HG02571 (cell line): ENCODE results near the gene RHO.

ENCODE experiments used
- ATAC-seq: cut with Tn5 transposase; IDR thresholded peaks from one replicate; pipeline ENCODE4 v1.9.1; 2021; ENCODE audit warnings: mild to moderate bottlenecking, moderate library complexity; ENCODE audit not compliant: unreplicated experiment

Gene RHO

GRCh38 chr3:129558772-129559564 lies 30.5 kb downstream of the RHO start:
- no peak for ATAC-seq

- no peak for ATAC-seq
Observed at GRCh38 chr3:129559565-129560079, 31.2 kb downstream of the RHO start.

GRCh38 chr3:129560269-129560787 lies 31.9 kb downstream of the RHO start:
- no peak for ATAC-seq

- ATAC-seq: no peak
Observed at GRCh38 chr3:129560911-129561594, 32.6 kb downstream of the RHO start.

GRCh38 chr3:129561619-129562248 lies 33.3 kb downstream of the RHO start:
- ATAC-seq: no peak

- ATAC-seq: no peak
Observed at GRCh38 chr3:129562803-129563202, 34.4 kb downstream of the RHO start.

GRCh38 chr3:129563332-129563731 lies 34.9 kb downstream of the RHO start:
- no peak for ATAC-seq

- no peak for ATAC-seq
Observed at GRCh38 chr3:129563850-129564535, 35.6 kb downstream of the RHO start.

- no peak for ATAC-seq
Observed at GRCh38 chr3:129564981-129565644, 36.7 kb downstream of the RHO start.

- no peak for ATAC-seq
Observed at GRCh38 chr3:129565902-129566301, 37.5 kb downstream of the RHO start.

GRCh38 chr3:129567176-129567705 lies 38.8 kb downstream of the RHO start:
- no peak for ATAC-seq

- ATAC-seq: no peak
Observed at GRCh38 chr3:129567939-129568338, 39.5 kb downstream of the RHO start.

GRCh38 chr3:129569856-129570255 lies 41.4 kb downstream of the RHO start:
- ATAC-seq: no peak

GRCh38 chr3:129571605-129572547 lies 43.4 kb downstream of the RHO start:
- no peak for ATAC-seq

- ATAC-seq: no peak
Observed at GRCh38 chr3:129572603-129573002, 44.2 kb downstream of the RHO start.

- no peak for ATAC-seq
Observed at GRCh38 chr3:129573493-129573892, 45.1 kb downstream of the RHO start.

- ATAC-seq: no peak
Observed at GRCh38 chr3:129574206-129574605, 45.8 kb downstream of the RHO start.

GRCh38 chr3:129575233-129575996 lies 47.0 kb downstream of the RHO start:
- ATAC-seq: no peak
